Large intestine (tissue), 3 donors: Measurements from ENCODE around the gene PRXL2B. TPM values are rescaled to one million over a fixed set of nuclear protein-coding genes. Genes with fewer than 3 reads are reported as not detected.

Experiments used
- DNase-seq, 2 donors: peaks; one replicate each; pipeline versions ENCODE4 v3.0.0 to v3.0.0-alpha.2; 2013
- H3K27ac ChIP-seq: one replicate; pipeline ENCODE4 v1.5.1; 2013; ENCODE audit warnings: low read length
- H3K27me3 ChIP-seq: 2 replicates; pipeline ENCODE4 v1.6.1; 2013; ENCODE audit warnings: low read length; ENCODE audit not compliant: control insufficient read depth, insufficient read depth
- H3K36me3 ChIP-seq: 2 replicates; pipeline ENCODE4 v1.6.1; 2013; ENCODE audit warnings: low read length; ENCODE audit not compliant: control insufficient read depth, insufficient read depth
- H3K4me1 ChIP-seq: one replicate; pipeline ENCODE4 v1.6.1; 2013; ENCODE audit warnings: low read length; ENCODE audit not compliant: control insufficient read depth, insufficient read depth
- H3K4me3 ChIP-seq: one replicate; pipeline ENCODE4 v1.5.1; 2013; ENCODE audit warnings: low read length
- H3K9me3 ChIP-seq: one replicate; pipeline ENCODE4 v1.6.1; 2013; ENCODE audit warnings: mild to moderate bottlenecking, low read depth, low read length, moderate library complexity; ENCODE audit not compliant: control insufficient read depth
- WGBS: methylation state at CpG from one replicate; pipeline ENCODE4 v1.1.5; 2013; ENCODE audit warnings: low lambda C conversion rate; ENCODE audit not compliant: insufficient coverage; 5-methylcytosine and 5-hydroxymethylcytosine counted together
- polyA plus RNA-seq: library from polyadenylated mRNA; unstranded; fragments of 120-200 nt; gene quantifications from one replicate; pipeline ENCODE4 v1.2.1, GENCODE V29; 2013

PRXL2B gene
- polyA plus RNA-seq, 1 donor = 120 TPM

DNA sequence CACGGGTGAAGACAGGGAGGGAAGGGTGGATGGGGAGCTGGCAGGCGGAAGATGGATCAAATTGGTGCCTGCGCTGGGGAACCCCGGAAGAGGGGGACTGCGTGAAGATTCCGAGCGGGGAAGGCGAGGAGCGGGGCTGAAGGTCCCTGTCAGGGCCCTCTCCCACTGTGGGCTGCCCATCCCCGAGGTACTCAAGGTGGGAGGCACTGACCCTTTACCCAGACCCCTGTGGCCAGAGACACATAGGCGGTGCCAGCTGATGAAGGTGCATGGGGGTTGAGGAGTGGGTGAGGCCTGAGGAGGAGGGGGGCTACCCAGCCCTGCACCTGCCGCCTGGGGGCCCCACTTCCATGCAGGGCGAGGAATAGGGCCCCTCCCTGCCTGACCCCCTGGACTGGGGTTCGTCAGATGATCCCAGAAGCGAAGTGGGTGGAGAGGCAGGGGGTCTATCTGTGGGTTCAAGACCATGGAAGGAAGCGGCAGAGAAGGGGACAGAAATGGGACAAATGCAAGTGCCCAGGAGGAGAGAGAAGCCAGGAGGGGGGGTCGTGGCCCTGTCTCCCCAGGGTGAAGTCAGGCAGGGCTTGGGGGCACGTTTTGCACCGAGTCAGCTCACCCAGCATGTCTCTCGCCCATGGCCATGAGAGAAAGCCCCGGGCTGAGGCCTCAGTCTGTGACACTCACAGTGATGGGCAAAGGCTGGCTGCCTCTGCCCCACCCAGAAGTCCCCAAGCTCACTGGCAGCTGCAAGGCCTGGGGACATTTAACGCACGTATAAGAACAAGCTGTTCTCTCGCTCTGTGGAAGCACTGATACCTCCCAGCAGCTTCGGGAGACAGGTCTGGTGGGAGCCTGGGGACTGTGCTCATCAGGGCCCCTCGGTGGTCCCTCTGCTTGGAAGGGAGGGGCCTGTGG lies 53.3 kb downstream of the PRXL2B start:
- no peak overlapping the region for H3K4me3 ChIP-seq
- no peaks in the 10 kb centered on the region for H3K27me3 ChIP-seq
- peaks cover 26% of the 10 kb centered on the region for H3K4me1 ChIP-seq
- peak overlapping the region; percentile 20 for H3K27ac ChIP-seq
- no CpG with 5 or more reads among the region's 26 CpGs for WGBS
- peaks cover 14% of the 10 kb centered on the region for H3K9me3 ChIP-seq
- DNase-seq = peak in 1 of 2 donors; percentile 68
- H3K36me3 ChIP-seq = no peaks in the 10 kb centered on the region

DNA sequence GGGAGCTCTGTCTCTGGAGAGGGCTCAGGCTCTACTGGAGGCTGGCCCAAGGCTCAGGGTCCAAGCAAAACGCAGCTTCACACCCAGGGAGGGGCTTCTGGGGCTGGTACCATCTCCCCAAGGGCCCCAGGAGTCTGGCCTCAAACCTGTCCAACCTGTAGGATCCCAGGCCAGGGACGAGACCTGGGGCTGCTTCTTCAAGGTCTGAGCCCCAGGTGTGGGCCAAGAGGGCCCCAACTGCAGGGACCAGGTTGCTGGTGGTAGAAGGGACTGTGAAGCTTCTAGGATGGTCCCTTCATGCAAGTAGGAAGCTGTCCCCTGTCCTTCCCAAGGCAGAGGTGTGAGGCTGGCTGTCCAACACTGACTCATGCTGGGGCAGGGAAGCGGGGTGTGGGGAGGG lies 54.0 kb downstream of the PRXL2B start:
- no peaks in the 10 kb centered on the region for H3K27me3 ChIP-seq
- no peaks in the 10 kb centered on the region for H3K36me3 ChIP-seq
- H3K9me3 ChIP-seq = peaks cover 16% of the 10 kb centered on the region
- WGBS = no CpG with 5 or more reads among the region's 3 CpGs
- no peak overlapping the region for H3K4me3 ChIP-seq
- H3K4me1 ChIP-seq = peaks cover 26% of the 10 kb centered on the region
- H3K27ac ChIP-seq = peak overlapping the region; percentile 20
- DNase-seq = peak in 1 of 2 donors; percentile 32

Other genes starting within 250 kb of the PRXL2B start
- gene MORN1, start 195.2 kb upstream of the PRXL2B start, polyA plus RNA-seq = 10.3 TPM
- gene RER1, start 194.9 kb upstream of the PRXL2B start, polyA plus RNA-seq = 139 TPM
- gene PEX10, start 174.2 kb upstream of the PRXL2B start, polyA plus RNA-seq = 20.5 TPM
- gene PLCH2, start 110.5 kb upstream of the PRXL2B start, polyA plus RNA-seq = 5.0 TPM
- 20.7 TPM for gene PANK4, start 60.2 kb upstream of the PRXL2B start, polyA plus RNA-seq
- gene HES5, start 56.5 kb upstream of the PRXL2B start, polyA plus RNA-seq = 0.31 TPM
- 318 TPM for gene TNFRSF14, start 30.4 kb upstream of the PRXL2B start, polyA plus RNA-seq
- gene MMEL1, start 46.2 kb downstream of the PRXL2B start, polyA plus RNA-seq = 14.3 TPM
- gene TTC34, start 214.9 kb downstream of the PRXL2B start, polyA plus RNA-seq = 1.5 TPM